ENCODE results near the gene SLC47A2.

DNA sequence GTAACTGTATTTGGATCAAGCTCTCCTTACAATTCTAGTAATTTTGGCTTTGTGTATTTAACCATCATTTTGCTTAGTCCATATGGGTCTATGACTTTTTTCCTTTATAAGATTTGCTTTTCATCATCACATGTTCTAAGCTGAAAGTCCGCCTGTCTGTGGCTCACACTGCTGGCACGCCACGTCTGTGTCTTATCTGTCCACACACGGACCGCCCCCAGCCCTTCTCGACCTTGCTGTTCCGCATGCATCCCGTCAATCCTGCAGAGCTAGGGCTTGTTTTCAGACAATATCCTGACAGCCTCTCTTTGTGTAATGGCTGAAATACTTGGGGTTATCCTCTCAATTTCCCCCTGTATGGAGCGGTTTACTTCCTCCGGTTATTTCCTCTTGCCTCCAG is 40.2 kb upstream of the SLC47A2 start:
- TF ChIP-seq, protein P1, sequence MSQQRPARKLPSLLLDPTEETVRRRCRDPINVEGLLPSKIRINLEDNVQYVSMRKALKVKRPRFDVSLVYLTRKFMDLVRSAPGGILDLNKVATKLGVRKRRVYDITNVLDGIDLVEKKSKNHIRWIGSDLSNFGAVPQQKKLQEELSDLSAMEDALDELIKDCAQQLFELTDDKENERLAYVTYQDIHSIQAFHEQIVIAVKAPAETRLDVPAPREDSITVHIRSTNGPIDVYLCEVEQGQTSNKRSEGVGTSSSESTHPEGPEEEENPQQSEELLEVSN (IDR thresholded peaks at IDR 0.05; ENCODE audit: borderline replicate concordance in 1 of 2, extremely low read depth in 1 of 2, insufficient read depth in 1 of 2, insufficient read length in 1 of 2, low read depth in 1 of 2, low read length in 1 of 2, poor library complexity in 1 of 2, severe bottlenecking in 1 of 2): no peak
- no peak for TF ChIP-seq ELF1 (tag; IDR thresholded peaks at IDR 0.05)
- TF ChIP-seq, protein P2, sequence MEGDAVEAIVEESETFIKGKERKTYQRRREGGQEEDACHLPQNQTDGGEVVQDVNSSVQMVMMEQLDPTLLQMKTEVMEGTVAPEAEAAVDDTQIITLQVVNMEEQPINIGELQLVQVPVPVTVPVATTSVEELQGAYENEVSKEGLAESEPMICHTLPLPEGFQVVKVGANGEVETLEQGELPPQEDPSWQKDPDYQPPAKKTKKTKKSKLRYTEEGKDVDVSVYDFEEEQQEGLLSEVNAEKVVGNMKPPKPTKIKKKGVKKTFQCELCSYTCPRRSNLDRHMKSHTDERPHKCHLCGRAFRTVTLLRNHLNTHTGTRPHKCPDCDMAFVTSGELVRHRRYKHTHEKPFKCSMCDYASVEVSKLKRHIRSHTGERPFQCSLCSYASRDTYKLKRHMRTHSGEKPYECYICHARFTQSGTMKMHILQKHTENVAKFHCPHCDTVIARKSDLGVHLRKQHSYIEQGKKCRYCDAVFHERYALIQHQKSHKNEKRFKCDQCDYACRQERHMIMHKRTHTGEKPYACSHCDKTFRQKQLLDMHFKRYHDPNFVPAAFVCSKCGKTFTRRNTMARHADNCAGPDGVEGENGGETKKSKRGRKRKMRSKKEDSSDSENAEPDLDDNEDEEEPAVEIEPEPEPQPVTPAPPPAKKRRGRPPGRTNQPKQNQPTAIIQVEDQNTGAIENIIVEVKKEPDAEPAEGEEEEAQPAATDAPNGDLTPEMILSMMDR (IDR thresholded peaks at IDR 0.05 in 2 of 3, conservative IDR thresholded peaks at IDR 0.05 in 1 of 3; ENCODE audit: insufficient read depth in 2 of 3, low read depth in 1 of 3, low read length in 3 of 3): no peak
- TF ChIP-seq, protein P3, sequence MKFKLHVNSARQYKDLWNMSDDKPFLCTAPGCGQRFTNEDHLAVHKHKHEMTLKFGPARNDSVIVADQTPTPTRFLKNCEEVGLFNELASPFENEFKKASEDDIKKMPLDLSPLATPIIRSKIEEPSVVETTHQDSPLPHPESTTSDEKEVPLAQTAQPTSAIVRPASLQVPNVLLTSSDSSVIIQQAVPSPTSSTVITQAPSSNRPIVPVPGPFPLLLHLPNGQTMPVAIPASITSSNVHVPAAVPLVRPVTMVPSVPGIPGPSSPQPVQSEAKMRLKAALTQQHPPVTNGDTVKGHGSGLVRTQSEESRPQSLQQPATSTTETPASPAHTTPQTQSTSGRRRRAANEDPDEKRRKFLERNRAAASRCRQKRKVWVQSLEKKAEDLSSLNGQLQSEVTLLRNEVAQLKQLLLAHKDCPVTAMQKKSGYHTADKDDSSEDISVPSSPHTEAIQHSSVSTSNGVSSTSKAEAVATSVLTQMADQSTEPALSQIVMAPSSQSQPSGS (CRISPR knock-in tag; IDR thresholded peaks at IDR 0.05): no peak
